Measurements from ENCODE around the gene IDH3G.

IDH3G gene

DNA sequence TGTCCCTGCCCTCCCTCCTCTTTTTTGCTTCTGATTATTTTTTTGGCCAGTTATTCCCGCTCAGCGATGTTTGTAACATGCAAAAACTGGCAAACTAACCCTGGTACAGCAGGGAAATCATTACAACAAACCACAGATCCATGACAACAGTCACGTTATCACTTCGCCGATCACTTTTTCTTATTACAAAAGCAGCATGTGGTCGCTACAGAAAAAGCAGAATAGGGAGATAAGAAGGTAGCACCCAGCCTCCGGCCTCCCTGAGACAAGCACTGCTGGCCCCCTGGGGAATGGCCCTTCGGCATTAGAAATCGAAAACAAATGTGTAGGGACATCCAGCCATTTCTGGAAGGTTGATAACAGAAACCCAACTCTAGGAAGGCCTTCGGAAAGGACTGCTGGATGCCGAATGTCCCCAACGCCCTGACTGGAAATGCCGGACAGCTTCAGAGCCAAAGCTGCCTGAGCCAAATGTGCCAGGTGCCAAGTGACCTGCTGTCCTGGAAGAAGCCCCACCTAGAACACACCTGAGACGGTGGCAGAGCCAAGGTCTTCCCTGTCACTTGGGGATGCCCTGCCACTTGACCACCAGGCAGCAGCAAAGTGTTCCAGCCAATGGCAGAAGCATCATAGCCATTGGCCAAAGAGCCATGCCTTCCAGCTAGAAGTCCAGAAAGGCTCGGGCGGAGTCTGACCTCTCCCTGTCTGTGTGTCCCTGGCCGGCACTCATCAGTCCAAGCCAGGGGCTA lies 2.9 kb downstream of the IDH3G start:
- DNase-seq (ENCODE audit: low read depth) = no peak

DNA sequence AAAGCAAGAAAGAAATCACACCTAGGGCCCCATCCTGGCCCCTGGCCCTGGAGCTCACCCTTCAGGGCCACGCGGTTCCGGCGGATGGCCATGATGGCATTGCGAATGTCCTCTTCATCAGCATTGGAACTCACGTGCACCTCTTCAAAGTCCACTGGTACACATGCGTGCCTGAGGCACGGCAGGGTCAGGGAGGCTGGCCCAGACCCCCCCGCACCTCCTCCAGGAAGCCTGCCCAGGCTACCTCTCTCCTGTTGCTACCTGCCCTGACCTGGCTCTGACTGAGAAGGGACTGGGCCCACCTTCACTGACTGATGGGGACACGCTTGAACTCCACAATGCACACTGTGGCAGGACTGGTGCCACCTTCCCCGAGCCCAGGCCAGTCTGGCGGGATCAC lies 4.5 kb downstream of the IDH3G start:
- no peak for DNase-seq (ENCODE audit: low read depth)

DNA sequence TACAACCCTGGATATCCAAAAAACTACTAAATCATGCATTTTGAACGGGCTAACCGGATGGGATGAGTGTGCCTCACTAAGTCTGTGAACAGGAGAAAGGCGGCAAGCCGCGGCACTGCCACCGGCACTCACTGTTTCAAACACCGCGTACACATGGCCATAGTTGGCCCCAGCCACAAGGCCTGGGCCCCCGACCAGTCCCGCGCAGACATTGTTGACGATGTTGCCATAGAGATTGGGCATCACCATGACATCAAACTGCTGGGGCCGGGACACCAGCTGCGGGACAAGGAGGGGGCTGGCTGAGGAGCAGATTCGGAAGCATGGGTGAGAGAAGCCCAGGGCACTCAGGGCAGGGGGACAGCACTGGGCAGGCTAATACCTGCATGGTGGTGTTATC lies 7.5 kb downstream of the IDH3G start:
- DNase-seq (ENCODE audit: low read depth) = no peak

DNA sequence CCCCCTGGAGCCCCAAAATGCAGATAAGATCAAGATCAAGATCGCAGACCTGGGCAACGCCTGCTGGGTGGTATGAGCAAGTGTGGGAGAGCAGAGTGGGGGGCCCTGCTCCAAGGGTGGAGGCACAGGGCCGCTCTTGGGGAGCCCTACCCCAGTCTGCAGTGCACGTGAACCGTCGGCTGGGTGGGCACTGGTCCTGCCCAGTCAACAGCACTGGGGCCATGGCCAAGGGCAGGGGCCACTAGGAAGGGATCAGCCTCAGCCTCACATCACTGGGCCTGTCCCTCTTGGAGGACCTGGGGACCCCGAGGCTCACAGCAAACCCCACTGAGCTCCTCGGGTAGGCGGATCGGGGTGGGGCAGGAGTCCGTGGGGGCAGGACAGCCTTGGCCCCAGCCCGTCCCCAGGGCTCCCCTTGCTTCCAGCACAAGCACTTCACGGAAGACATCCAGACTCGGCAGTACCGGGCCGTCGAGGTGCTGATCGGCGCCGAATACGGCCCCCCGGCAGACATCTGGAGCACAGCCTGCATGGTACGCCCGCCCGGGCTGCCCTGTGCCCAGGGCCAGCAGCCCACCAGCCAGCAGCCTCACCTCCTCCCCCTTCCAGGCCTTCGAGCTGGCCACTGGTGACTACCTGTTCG lies 9.7 kb downstream of the IDH3G start:
- DNase-seq (ENCODE audit: low read depth) = no peak

DNA sequence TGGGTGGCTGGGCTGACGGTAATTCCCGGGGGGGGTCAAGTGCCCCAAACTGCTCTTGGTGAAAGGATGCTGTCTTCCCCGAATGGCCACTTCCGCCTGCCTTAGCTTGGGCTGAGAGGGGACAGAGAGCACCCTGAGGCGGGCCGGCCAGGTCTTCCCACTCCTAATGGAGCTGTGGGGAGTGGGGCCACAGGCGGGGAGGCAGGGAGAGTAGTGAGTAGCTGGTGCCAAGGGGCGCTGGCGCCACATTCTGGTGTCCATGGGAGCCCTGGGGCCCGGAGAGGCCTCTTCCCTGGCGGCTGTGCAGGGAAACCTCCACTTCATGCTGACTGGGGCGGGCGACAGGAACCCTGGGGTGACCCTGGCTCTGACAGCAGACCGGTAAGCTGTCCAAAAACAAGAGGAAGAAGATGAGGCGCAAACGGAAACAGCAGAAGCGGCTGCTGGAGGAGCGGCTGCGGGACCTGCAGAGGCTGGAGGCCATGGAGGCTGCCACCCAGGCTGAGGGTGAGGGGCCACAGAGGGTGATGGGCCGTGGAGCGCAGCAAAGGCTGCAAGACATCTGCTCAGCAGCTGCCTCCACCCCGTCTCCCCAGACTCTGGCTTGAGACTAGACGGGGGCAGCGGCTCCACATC lies 10.7 kb downstream of the IDH3G start:
- DNase-seq (ENCODE audit: low read depth) = no peak

DNA sequence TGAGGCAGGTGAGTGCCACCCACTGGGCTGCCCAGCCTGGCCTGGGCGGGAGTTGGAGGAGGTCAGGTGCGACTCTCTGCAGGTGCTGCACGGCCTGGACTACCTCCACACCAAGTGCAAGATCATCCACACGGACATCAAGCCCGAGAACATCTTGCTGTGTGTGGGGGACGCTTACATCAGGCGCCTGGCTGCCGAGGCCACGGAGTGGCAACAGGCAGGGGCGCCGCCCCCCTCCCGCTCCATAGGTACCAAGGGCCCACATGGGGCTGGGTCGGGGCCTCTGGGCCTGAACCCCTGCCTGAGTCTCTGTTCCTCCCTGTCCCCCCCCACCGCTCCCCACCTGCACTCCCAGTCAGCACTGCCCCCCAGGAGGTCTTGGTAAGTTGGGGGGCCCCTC lies 11.3 kb downstream of the IDH3G start:
- DNase-seq (ENCODE audit: low read depth) = no peak

DNA sequence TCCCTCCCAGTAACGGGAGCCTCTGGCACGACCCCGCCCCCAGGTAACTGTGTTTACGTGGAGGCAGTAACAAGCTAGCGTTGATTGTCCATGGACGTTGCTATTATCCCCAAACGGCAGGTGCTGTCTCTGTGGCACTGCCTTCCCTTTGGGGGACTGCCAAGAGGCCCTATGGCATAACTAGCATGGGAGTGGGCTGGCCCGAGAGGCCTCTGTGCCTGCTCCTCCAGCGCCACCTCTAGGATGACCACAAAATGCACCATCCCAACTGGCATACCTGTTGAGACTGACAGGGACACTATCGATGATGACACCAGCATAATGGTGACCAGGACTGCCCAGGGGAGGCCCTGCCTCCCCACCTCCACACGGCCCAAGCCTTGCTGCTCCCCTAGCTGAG lies 11.9 kb downstream of the IDH3G start:
- no peak for DNase-seq (ENCODE audit: low read depth)

DNA sequence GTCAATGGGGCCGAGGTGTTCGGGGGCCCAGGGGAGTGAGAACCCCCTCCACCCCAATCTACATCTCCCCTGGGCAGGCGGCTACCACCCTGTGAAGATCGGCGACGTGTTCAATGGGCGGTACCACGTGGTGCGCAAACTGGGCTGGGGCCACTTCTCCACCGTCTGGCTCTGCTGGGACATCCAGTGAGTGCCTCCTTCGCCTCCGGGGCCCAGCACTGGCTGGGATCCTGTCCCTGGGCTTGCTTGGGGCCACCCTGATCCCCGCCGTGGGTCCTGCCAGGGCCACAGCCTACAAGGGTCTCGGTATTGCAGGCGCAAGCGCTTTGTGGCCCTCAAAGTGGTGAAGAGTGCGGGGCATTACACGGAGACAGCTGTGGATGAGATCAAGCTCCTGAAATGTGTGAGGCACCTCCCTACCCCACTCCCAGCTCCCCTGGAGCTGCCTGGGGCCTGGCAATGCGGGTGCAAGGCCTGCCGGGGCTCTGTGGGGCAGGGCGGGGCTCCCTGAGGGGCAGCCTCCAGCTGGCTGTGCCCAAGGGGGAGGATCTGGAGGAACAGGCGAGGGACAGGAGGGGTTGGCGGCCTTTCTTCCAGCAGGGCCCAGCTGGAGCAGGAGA lies 12.6 kb downstream of the IDH3G start:
- DNase-seq (ENCODE audit: low read depth) = no peak

DNA sequence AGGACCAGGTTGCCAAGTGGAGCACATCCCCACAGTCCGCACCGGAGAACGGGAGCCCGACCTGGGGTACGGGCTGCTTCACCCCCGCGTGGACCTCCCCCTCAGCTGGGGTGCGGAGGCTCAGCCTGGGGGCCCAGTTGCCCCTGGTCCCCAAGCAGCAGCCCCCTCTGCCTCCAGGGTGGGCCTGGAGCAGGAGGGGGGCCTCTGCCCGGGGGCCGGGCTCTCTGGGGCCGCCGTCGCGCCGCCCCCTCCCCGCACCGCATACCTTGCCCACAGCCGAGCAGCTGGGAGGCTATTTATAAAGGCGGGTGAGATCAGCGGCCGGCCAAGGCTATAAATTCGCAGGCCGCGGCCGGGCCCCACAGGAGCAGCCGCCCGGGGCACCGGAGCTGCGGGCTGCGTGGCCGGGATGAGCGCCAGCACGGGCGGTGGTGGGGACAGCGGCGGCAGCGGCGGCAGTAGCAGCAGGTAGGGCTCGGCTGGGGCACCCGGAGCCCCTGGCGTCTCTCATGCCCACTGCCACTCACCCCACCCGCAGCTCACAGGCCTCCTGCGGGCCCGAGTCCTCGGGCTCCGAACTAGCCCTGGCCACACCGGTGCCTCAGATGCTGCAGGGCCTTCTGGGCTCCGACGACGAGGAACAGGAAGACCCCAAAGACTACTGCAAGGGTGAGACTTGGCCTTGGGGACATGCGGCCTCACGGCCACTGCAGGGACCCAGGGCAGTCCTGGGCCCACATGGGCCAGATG lies 13.3 kb downstream of the IDH3G start, which contains the start of gene SRPK3:
TSS of gene SRPK3 (plus strand) at position 364 of the 750 bp plus-strand sequence. CDS start at position 410, 46 bp downstream.
- no peak for DNase-seq (ENCODE audit: low read depth)

DNA sequence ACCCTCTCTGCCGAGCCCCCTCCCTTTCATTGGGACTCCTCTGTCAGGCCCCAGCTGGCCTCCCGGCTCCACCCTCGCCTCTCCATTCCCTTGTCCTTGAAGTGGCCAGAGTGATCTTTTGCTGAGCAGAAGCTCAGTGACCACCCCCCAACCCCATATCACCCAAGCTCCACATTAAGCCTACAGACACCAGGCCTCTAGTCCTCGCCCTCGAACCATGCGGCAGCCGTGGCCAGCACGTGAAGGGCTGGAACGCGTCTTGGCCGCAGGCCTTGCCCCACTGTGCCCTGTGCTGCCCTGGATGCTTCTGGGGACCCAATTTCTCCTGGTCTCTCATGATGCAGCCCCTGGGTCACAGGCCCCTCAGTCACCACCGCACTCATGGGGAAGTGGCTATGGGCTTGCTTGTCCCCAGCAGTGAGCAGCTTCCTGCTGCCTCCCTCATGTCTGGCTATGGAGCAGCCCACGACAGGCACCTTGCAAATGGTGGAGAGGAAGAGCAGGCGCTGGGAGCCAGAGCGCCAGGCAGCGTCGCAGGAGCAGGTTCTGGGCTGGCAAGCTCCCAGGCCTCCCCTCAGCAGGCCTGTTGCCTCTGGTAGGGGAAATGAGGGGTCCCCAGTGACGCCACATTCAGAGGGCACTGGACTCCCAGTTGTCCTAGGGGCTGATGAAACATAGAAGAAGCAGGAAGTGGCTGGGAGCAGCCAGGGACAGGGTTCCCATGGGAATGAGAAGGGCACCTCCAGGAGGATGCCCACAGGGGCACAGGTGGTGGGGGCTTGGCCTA lies 14.1 kb downstream of the IDH3G start:
- no peak for DNase-seq (ENCODE audit: low read depth)

DNA sequence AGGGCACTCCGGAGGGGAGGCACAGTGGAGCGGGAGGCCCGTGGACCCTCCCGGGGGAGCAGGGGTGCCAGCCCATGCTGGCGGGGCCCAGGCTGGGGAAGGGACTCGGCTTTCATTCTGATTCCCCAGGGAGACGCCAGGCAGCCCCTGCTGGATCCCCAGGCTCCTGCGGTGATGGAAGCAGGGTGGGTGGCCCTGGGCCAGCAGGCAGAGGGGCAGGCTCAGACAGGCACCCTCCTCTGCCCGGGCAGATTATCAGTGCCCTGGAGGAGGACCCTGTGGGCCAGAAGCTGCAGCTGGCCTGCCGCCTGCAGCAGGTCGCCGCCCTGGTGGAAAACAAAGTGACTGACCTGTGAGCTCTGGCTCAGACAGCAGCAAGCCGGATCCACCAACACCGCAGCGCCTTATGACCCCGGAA lies 15.5 kb downstream of the IDH3G start:
- DNase-seq (ENCODE audit: low read depth) = no peak

DNA sequence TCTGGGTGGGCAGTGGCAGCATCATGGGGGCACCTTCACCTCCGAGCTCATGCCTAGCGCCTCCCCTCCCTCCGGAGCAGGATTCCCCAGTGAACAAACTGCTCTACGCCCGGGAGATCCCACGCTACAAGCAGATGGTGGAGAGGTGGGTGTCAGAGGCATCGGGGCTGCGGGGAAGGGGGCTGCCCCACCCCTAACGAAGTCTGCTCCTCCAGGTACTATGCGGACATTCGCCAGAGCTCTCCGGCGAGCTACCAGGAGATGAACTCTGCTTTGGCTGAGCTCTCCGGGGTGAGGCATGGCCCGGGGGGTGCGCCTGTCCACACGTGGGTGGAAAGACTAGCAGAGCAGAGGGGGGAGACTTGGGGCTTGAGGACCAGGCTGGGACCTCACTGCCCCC lies 16.0 kb downstream of the IDH3G start:
- no peak for DNase-seq (ENCODE audit: low read depth)

DNA sequence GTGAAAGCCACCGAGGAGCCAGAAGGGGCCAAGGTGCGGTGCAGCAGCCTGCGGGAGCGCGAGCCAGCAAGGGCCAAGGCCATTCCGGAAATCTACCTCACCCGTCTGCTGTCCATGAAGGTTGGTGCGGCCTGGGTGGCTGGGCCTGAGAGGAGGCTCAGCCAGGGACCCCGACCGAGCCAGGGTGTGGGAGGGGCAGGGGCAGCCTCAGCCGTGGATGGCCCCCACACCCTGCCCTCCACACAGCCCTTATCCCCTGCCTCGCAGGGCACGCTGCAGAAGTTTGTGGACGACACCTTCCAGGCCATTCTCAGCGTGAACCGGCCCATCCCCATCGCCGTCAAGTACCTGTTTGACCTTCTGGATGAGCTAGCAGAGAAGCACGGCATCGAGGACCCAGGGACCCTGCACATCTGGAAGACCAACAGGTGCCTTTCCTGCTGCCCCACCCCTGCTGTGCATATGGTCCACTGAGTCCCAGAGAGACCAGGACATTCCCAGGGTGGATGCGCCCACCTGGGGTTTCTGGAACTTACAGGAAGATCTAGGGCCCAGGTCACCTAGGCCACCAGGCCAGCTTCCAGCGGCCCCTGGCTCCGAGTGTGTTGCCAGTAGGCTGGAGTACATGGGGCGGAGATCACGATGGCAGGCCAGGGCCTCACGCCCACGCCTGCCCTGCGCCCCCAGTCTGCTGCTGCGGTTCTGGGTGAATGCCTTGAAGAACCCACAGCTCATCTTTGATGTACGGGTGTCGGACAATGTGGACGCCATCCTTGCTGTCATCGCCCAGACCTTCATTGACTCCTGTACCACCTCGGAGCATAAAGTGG lies 16.7 kb downstream of the IDH3G start:
- DNase-seq (ENCODE audit: low read depth) = no peak

DNA sequence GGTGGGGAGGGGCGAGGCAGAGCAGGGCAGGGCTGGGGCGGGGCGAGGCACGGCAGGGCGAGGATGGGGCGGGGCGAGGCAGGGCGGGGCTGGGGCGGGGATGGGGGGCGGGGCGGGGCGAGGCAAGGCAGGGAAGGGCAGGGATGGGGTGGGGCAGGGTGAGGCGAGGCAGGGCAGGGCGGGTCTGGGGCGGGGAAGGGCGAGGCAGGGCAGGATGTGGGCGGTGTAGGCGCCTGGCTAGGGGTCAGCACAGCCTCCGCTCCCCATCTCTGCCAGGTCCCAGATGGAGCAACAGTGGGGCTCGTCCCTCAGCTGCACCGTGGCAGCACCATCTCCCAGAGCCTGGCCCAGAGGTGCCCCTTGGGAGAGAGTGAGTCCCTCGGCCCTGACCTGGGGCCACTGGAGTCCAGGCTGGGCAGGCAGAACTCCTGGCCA lies 17.5 kb downstream of the IDH3G start:
- no peak for DNase-seq (ENCODE audit: low read depth)

DNA sequence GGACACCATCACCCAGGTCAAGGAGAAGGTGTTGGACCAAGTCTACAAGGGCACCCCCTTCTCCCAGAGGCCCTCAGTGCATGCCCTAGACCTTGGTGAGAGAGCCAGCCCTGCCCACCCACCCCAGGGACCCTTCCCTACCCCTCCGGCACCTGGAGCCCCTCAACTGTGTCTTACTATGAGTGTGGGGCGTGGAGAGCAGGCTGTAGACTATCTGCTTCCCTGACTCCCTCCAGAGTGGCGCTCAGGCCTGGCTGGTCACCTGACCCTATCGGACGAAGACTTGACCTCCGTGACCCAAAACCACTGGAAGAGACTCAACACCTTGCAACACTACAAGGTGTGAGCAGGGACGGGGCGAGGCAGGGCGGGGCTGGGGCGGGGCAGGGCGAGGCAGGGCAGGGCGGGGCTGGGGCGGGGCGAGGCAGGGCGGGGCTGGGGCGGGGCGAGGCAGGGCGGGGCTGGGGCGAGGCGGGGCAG lies 18.0 kb downstream of the IDH3G start:
- no peak for DNase-seq (ENCODE audit: low read depth)

DNA sequence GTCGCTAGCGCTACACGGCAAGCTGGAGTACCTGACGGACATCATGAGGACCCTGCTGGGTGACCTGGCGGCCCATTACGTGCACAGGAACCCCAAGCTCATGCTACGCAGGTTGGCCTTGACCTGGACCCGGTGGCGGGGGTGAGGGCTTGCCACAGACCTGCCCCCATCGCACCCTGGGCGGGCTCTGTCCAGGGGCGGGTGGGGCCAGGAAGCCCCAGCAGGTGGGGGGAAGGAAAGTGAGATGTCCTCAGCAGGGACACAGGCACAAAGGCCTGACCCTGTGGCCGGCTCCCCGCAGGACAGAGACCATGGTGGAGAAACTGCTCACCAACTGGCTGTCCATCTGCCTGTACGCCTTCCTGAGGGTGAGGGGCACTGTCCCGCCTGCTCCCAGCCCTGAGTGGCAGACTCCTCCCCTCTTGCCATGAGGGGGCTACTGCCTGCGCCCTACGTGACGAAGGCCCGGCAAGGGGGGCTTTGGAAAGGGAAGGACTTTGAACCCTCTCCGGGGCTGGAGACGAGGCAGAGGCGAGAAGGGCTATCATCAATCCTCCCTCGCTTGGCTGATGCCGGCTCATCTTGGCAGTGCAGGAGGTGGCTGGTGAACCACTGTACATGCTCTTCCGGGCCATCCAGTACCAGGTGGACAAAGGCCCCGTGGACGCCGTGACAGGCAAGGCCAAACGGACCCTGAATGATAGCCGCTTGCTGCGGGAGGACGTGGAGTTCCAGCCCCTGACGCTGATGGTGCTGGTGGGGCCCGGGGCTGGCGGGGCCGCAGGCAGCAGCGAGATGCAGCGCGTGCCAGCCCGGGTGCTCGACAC lies 18.7 kb downstream of the IDH3G start:
- DNase-seq (ENCODE audit: low read depth) = no peak

DNA sequence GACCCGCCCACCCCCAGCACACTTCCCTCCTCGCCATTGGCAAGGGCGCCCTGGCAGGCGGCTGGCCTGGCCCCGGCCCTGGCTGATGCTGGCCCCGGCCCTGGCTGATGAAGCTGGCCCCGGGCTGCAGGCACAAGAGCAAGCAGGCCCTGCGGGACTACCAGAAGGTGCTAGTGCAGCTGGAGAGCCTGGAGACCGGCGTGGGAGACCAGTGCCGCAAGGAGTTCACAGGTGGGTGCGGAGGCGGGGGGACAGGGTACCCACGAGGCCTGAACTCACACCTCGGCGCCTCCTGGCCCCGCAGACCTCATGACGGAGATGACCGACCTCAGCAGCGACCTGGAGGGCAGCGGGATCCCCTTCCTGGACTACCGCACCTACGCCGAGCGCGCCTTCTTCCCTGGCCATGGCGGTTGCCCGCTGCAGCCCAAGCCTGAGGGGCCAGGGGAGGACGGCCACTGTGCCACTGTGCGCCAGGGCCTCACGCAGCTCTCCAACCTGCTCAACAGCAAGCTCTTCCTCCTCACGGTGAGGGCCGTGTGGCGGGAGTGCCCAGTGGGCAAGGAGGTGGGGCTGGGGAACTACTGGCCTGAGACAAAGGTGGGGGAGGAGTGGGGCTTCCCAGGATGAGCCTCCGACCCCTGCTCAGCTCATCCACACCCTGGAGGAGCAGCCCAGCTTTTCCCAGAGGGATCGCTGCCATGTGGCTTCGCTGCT lies 19.4 kb downstream of the IDH3G start:
- no peak for DNase-seq (ENCODE audit: low read depth)

DNA sequence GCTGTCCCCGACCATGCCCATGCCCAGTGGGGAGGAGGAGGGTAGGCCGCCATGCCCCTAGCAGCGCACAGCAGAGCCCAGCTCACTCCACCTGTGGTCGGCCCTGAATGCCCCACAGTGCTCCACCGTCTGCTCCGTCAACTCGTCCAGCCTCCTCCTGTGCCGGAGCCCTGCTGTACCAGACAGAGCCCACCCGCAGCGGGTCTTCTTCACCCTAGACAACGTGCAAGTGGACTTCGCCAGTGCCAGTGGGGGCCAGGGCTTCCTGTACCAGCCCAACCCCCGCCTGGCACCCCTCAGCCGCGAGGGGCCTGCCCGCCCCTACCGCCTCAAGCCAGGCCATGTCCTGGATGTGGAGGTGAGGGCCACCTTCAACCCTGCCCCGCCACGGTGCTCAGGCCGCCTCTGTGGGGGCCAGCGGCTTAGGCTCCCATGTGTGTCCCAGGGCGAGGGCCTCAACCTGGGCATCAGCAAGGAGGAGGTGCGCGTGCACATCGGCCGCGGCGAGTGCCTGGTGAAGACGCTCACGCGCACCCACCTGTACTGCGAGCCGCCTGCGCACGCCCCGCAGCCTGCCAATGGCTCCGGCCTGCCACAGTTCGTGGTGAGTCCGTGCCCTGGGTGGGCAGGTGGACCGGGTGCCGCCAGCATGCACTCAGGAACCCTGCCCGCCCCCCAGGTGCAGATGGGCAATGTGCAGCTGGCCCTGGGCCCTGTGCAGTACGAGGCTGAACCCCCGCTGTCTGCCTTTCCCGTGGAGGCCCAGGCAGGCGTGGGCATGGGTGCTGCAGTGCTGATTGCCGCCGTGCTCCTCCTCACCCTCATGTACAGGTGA lies 20.2 kb downstream of the IDH3G start:
- no peak for DNase-seq (ENCODE audit: low read depth)

Measured in stimulated activated CD8-positive, alpha-beta memory T cell treated with anti-CD3 and anti-CD28 coated beads, Interleukin-4, amount 100 ng/mL, for 24 hours (primary cell).